ENCODE data around the gene CNKSR3.

The CNKSR3 gene

DNA sequence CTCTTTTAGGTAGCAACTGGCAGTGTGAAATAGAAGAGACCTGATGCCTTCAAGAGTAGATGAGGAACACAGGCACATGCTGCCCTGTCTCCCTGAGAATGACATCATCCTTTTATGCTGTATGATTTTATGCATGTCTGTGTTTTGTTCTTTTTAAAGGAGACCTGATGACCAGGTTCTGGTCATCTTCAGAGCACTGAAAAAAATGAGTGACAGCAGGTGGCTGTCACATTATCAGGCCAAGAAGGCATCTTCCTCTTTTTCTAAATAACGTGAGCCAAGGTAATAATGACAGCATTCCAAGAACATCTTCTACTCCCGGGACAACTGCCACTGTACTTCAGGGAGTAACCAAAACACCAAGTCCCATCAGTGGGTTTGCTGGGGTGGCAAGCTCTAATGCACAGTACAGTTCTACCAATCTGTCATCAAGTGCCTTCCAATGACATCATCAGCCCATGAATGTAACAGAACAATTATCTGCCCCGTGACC is 28.9 kb downstream of the CNKSR3 start:
- Histone ChIP-seq H3K4me3 (ENCODE audit: insufficient read depth, low read depth, low read length, poor library complexity, severe bottlenecking) (no peak overlapping the region), H3K9me3 (ENCODE audit: control insufficient read depth, low read length) (no peaks in the 10 kb centered on the region), H3K27ac (ENCODE audit: insufficient read depth, low read length, poor library complexity, severe bottlenecking) (no peak overlapping the region), H3K36me3 (ENCODE audit: control insufficient read depth, insufficient read depth, low read length) (no peaks in the 10 kb centered on the region), H3K4me1 (ENCODE audit: control insufficient read depth, insufficient read depth, low read length, poor library complexity, severe bottlenecking) (no peaks in the 10 kb centered on the region), H3K27me3 (replicated peaks; ENCODE audit: control insufficient read depth, insufficient read depth, low read length, poor library complexity, severe bottlenecking) (no peaks in the 10 kb centered on the region)
- no peak for DNase-seq

- H3K4me1 ChIP-seq (ENCODE audit: control insufficient read depth, insufficient read depth, low read length, poor library complexity, severe bottlenecking) = no peaks in the 10 kb centered on the region
- H3K27me3 ChIP-seq (replicated peaks; ENCODE audit: control insufficient read depth, insufficient read depth, low read length, poor library complexity, severe bottlenecking) = no peaks in the 10 kb centered on the region
- no peak for DNase-seq
- H3K9me3 ChIP-seq (ENCODE audit: control insufficient read depth, low read length) = no peaks in the 10 kb centered on the region
- H3K27ac ChIP-seq (ENCODE audit: insufficient read depth, low read length, poor library complexity, severe bottlenecking) = no peak overlapping the region
- H3K36me3 ChIP-seq (ENCODE audit: control insufficient read depth, insufficient read depth, low read length) = no peaks in the 10 kb centered on the region
- no peak overlapping the region for H3K4me3 ChIP-seq (ENCODE audit: insufficient read depth, low read depth, low read length, poor library complexity, severe bottlenecking)
Observed at GRCh38 chr6:154479771-154480639, 30.5 kb downstream of the CNKSR3 start.

- Histone ChIP-seq H3K4me3 (ENCODE audit: insufficient read depth, low read depth, low read length, poor library complexity, severe bottlenecking) (no peak overlapping the region), H3K27ac (ENCODE audit: insufficient read depth, low read length, poor library complexity, severe bottlenecking) (no peak overlapping the region), H3K27me3 (replicated peaks; ENCODE audit: control insufficient read depth, insufficient read depth, low read length, poor library complexity, severe bottlenecking) (no peaks in the 10 kb centered on the region), H3K36me3 (ENCODE audit: control insufficient read depth, insufficient read depth, low read length) (no peaks in the 10 kb centered on the region), H3K9me3 (ENCODE audit: control insufficient read depth, low read length) (no peaks in the 10 kb centered on the region), H3K4me1 (ENCODE audit: control insufficient read depth, insufficient read depth, low read length, poor library complexity, severe bottlenecking) (no peaks in the 10 kb centered on the region)
- DNase-seq = no peak
Observed at GRCh38 chr6:154479351-154479769, 31.1 kb downstream of the CNKSR3 start.

GRCh38 chr6:154478701-154479060 is 31.8 kb downstream of the CNKSR3 start:
- no peaks in the 10 kb centered on the region for H3K9me3 ChIP-seq (ENCODE audit: control insufficient read depth, low read length)
- no peak for DNase-seq
- H3K4me3 ChIP-seq (ENCODE audit: insufficient read depth, low read depth, low read length, poor library complexity, severe bottlenecking) = no peak overlapping the region
- no peaks in the 10 kb centered on the region for H3K4me1 ChIP-seq (ENCODE audit: control insufficient read depth, insufficient read depth, low read length, poor library complexity, severe bottlenecking)
- H3K36me3 ChIP-seq (ENCODE audit: control insufficient read depth, insufficient read depth, low read length) = no peaks in the 10 kb centered on the region
- no peaks in the 10 kb centered on the region for H3K27me3 ChIP-seq (replicated peaks; ENCODE audit: control insufficient read depth, insufficient read depth, low read length, poor library complexity, severe bottlenecking)
- H3K27ac ChIP-seq (ENCODE audit: insufficient read depth, low read length, poor library complexity, severe bottlenecking) = no peak overlapping the region

DNA sequence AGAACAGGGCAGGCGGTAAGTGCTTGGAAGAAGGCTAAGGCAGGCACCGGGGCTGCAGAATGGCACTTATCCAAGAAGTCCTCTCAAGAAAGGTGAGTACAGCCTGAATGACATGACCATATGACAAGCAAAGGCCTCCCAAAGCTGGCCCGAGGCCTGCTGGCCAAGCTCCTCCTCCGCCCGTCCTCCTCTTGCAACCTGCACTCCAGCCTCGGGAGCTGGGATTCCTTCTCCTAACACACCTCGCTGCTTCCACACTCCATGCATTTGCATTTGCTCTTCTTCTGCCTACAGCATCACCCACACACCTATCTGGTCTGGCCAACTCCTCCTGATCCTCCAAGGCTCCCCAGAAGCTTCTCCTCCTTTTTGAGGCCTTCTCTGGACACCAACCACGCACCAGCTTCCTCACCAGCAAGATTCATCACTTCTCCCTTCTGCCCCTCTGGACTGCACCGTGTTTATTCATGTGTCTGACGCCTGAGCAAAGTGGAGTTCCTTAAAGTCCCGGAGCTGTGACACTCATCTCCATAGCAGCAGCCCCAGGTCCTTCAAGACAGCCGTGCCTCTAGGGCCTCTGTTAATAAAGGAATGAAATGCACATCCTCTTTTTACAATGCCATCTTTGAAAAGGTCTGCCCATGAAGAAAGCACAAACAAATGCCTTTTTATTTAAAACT is 32.3 kb downstream of the CNKSR3 start:
- no peaks in the 10 kb centered on the region for H3K36me3 ChIP-seq (ENCODE audit: control insufficient read depth, insufficient read depth, low read length)
- no peak for DNase-seq
- H3K4me3 ChIP-seq (ENCODE audit: insufficient read depth, low read depth, low read length, poor library complexity, severe bottlenecking) = no peak overlapping the region
- no peak overlapping the region for H3K27ac ChIP-seq (ENCODE audit: insufficient read depth, low read length, poor library complexity, severe bottlenecking)
- H3K4me1 ChIP-seq (ENCODE audit: control insufficient read depth, insufficient read depth, low read length, poor library complexity, severe bottlenecking) = no peaks in the 10 kb centered on the region
- no peaks in the 10 kb centered on the region for H3K27me3 ChIP-seq (replicated peaks; ENCODE audit: control insufficient read depth, insufficient read depth, low read length, poor library complexity, severe bottlenecking)
- H3K9me3 ChIP-seq (ENCODE audit: control insufficient read depth, low read length) = no peaks in the 10 kb centered on the region

DNA sequence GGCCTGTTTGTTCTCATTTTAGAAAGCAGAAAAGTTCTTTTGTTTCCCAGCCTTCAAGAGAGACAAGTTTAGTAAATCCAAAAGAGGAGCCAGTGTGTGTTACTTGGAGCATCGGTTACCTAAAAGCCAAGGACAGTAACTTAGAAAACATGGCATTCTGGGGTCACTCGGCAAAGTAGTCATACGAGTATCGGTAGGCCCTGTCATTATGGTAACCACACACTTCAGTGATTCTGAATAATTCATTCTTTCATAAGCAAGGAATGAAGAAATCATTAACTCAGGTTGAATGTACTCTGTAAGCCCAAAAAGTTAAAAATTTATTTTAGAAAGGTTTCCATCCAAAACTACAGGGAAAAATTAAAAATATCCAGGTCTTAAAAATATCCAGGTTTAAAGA is 34.0 kb downstream of the CNKSR3 start:
- no peaks in the 10 kb centered on the region for H3K9me3 ChIP-seq (ENCODE audit: control insufficient read depth, low read length)
- DNase-seq = no peak
- H3K27me3 ChIP-seq (replicated peaks; ENCODE audit: control insufficient read depth, insufficient read depth, low read length, poor library complexity, severe bottlenecking) = no peaks in the 10 kb centered on the region
- H3K27ac ChIP-seq (ENCODE audit: insufficient read depth, low read length, poor library complexity, severe bottlenecking) = no peak overlapping the region
- no peak overlapping the region for H3K4me3 ChIP-seq (ENCODE audit: insufficient read depth, low read depth, low read length, poor library complexity, severe bottlenecking)
- no peaks in the 10 kb centered on the region for H3K4me1 ChIP-seq (ENCODE audit: control insufficient read depth, insufficient read depth, low read length, poor library complexity, severe bottlenecking)
- H3K36me3 ChIP-seq (ENCODE audit: control insufficient read depth, insufficient read depth, low read length) = no peaks in the 10 kb centered on the region

DNA sequence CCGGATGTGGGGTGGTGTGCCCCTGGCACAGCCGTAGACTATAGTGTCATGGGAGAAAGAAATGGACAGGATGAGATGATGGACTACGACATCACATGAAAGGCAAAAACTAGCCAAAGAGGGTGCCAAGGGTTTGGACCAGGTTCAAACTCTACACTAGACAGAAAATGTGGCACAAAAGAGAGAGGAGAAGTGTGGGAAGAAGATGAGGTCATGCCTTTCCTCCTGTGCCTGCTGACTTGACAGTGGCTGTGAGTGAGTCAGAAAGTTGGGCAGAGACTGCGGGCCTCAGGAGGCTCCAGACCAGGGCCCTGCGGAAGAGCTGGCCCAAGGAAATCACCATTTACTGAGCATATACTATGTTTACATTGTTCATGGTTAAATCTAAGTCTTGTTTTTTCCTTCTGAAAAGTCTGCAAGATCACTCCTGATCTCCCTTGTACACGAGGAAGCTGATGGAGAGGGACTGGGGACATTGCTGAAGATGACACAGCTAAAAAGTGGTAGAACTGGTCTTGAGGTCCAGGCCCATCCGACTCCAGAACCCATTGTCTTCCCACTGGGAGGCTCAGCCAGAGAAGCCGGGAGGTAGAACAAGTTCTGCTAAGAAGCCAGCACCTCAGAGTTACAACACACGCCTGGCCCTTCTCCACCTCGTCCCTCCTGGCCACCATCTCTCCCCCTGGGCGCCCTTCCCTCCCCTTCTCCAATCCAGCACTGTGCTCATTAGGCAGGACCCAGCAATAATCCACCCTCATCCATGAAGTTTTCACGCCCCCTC is 35.6 kb downstream of the CNKSR3 start:
- H3K4me3 ChIP-seq (ENCODE audit: insufficient read depth, low read depth, low read length, poor library complexity, severe bottlenecking) = no peak overlapping the region
- H3K9me3 ChIP-seq (ENCODE audit: control insufficient read depth, low read length) = no peaks in the 10 kb centered on the region
- H3K27me3 ChIP-seq (replicated peaks; ENCODE audit: control insufficient read depth, insufficient read depth, low read length, poor library complexity, severe bottlenecking) = no peaks in the 10 kb centered on the region
- no peak overlapping the region for H3K27ac ChIP-seq (ENCODE audit: insufficient read depth, low read length, poor library complexity, severe bottlenecking)
- no peaks in the 10 kb centered on the region for H3K4me1 ChIP-seq (ENCODE audit: control insufficient read depth, insufficient read depth, low read length, poor library complexity, severe bottlenecking)
- no peaks in the 10 kb centered on the region for H3K36me3 ChIP-seq (ENCODE audit: control insufficient read depth, insufficient read depth, low read length)
- no peak for DNase-seq

GRCh38 chr6:154473324-154473723 is 37.2 kb downstream of the CNKSR3 start:
- Histone ChIP-seq H3K4me3 (ENCODE audit: insufficient read depth, low read depth, low read length, poor library complexity, severe bottlenecking) (no peak overlapping the region), H3K27ac (ENCODE audit: insufficient read depth, low read length, poor library complexity, severe bottlenecking) (no peak overlapping the region), H3K4me1 (ENCODE audit: control insufficient read depth, insufficient read depth, low read length, poor library complexity, severe bottlenecking) (no peaks in the 10 kb centered on the region), H3K9me3 (ENCODE audit: control insufficient read depth, low read length) (no peaks in the 10 kb centered on the region), H3K36me3 (ENCODE audit: control insufficient read depth, insufficient read depth, low read length) (no peaks in the 10 kb centered on the region), H3K27me3 (replicated peaks; ENCODE audit: control insufficient read depth, insufficient read depth, low read length, poor library complexity, severe bottlenecking) (no peaks in the 10 kb centered on the region)
- DNase-seq = no peak

DNA sequence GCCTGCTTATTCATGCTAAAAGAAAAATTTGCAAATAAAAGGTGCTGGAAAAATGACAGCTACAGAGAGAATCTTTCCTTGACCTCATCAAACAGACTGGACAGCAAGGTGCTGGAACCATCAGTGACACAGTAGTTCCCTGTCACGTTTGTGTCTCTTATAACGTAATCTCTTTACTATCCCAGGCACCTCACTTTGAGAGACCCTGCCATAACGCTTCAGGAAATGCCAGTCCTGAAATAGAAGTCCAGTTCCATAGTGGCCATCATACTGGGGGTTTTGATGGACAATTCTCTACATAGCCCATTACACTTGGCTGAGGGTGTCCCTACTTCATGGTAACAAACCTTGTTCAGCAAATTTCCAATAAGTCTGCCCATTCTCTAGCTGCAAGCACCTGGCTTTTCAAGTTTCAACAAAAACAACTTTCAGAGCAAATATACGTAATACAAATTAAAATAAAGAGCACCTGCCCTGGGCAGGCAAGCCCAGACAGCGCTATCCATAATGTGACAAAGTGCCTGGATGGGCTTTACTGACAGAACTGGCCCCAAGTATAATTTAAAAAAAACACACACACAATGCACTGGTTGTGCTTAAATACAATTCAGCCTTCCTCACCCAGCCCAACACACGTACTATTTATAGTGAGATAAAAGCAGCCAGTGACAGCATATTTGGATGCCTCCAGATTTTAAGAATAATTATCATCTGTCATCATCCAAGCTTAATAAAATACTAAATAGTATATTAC is 38.7 kb downstream of the CNKSR3 start:
- Histone ChIP-seq H3K4me3 (ENCODE audit: insufficient read depth, low read depth, low read length, poor library complexity, severe bottlenecking) (no peak overlapping the region), H3K4me1 (ENCODE audit: control insufficient read depth, insufficient read depth, low read length, poor library complexity, severe bottlenecking) (no peaks in the 10 kb centered on the region), H3K36me3 (ENCODE audit: control insufficient read depth, insufficient read depth, low read length) (no peaks in the 10 kb centered on the region), H3K27me3 (replicated peaks; ENCODE audit: control insufficient read depth, insufficient read depth, low read length, poor library complexity, severe bottlenecking) (no peaks in the 10 kb centered on the region), H3K27ac (ENCODE audit: insufficient read depth, low read length, poor library complexity, severe bottlenecking) (no peak overlapping the region), H3K9me3 (ENCODE audit: control insufficient read depth, low read length) (no peaks in the 10 kb centered on the region)
- no peak for DNase-seq
